Suprapubic skin (tissue), 4 donors: ENCODE results near the gene HOXC13. TPM values are rescaled to one million over a fixed set of nuclear protein-coding genes. Genes with fewer than 3 reads are reported as not detected.

Source experiments
- DNase-seq, 2 donors: peaks; one replicate each; pipeline ENCODE4 v3.0.0-alpha.2; 2019; ENCODE audit warnings: low spot score in 2 of 2
- H3K27ac ChIP-seq: fragments of 200-600 bp; sonication (generic); one replicate; pipeline ENCODE4 v1.5.1; 2019
- H3K27me3 ChIP-seq: fragments of 200-600 bp; sonication (generic); one replicate; pipeline ENCODE4 v1.5.1; 2019
- H3K36me3 ChIP-seq: fragments of 200-600 bp; sonication (generic); one replicate; pipeline ENCODE4 v1.5.1; 2019
- H3K4me1 ChIP-seq: fragments of 200-600 bp; sonication (generic); one replicate; pipeline ENCODE4 v1.5.1; 2019
- H3K4me3 ChIP-seq: fragments of 200-600 bp; sonication (generic); one replicate; pipeline ENCODE4 v1.5.1; 2019; ENCODE audit warnings: mild to moderate bottlenecking
- H3K9me3 ChIP-seq: fragments of 200-600 bp; sonication (generic); one replicate; pipeline ENCODE4 v1.5.1; 2019
- EP300 ChIP-seq: sonication (generic); formaldehyde crosslinking; IDR thresholded peaks from one replicate; pipeline ENCODE4 v1.6.1; 2017; ENCODE audit warnings: antibody characterized with exemption
- POLR2A ChIP-seq, 2 donors: fragments of 450-650 bp; IDR thresholded peaks; one replicate each; pipeline ENCODE4 v1.6.1; 2017; ENCODE audit warnings: antibody characterized with exemption in 2 of 2, mild to moderate bottlenecking in 2 of 2, moderate library complexity in 2 of 2
- POLR2AphosphoS5 ChIP-seq, 3 donors: sonication (generic); formaldehyde crosslinking; IDR thresholded peaks; one replicate each; pipeline ENCODE4 v1.6.1; 2017; ENCODE audit warnings: antibody characterized with exemption in 3 of 3
- WGBS: methylation state at CpG from one replicate; pipeline ENCODE4 v1.1.5; 2018; 5-methylcytosine and 5-hydroxymethylcytosine counted together
- total RNA-seq, 4 donors: library from RNA; depleted of rRNA; stranded (reverse); fragments of >200 nt; gene quantifications; one replicate each; pipeline ENCODE4 v1.1.0, GENCODE V29; 2016
- TF ChIP-seq, protein P1 (sequence below), 2 donors: fragments of 200-600 bp in 1 of 2; fragments of 450-650 bp in 1 of 2; sonication (generic) in 1 of 2; IDR thresholded peaks; one replicate each; pipeline ENCODE4 v1.5.1; 2016 to 2019; ENCODE audit warnings: antibody characterized with exemption in 2 of 2, mild to moderate bottlenecking in 1 of 2, moderate library complexity in 1 of 2

The HOXC13 gene
- total RNA-seq, 4 donors from 2014 or later: 5.3 to 16.7 (median 10.2) TPM

DNA sequence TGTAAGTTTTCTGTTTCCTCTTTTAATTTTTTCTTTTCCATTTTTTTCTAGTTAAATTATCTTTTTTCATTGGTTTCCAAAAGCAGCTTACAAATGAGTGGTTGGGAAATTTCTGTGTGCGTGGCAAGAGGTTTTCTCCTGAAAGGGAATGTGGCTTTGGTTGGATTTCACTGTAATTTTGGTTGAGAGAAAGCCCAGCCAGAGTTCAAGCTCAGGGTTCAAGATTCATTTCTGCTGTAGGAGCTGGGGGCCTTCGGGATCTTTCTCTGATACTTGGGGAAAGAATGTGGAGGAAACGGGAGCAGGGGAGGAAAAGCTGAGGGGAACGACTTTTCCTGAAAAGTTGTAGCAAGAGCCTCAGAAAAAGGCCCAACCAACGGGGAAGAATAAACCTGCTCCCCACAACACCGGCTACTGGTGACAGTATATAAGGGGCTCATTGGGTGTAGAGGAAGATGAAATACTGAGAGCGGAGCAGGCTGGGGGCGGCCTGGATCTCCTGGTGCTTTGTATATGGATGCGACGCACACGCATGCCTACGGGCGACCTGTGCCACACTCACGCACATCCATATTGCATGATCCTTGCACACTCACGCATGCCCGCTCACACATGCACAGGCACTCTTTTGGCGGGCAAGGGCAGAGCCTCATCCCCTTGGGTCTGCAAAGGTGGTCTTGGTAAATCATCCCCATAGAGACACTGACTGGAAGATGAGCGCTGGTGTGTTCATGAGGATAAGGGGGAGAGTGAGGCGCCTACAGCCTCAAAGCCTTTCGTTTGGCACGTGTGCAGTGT lies 48.3 kb downstream of the HOXC13 start:
- DNase-seq: no peak
- Histone ChIP-seq H3K9me3 (no peaks in the 10 kb centered on the region), H3K27ac (peak overlapping the region; percentile 98), H3K4me1 (peaks cover 85% of the 10 kb centered on the region), H3K4me3 (peak overlapping the region; percentile 60), H3K36me3 (no peaks in the 10 kb centered on the region), H3K27me3 (peaks cover 54% of the 10 kb centered on the region)
- TF ChIP-seq, protein P1, sequence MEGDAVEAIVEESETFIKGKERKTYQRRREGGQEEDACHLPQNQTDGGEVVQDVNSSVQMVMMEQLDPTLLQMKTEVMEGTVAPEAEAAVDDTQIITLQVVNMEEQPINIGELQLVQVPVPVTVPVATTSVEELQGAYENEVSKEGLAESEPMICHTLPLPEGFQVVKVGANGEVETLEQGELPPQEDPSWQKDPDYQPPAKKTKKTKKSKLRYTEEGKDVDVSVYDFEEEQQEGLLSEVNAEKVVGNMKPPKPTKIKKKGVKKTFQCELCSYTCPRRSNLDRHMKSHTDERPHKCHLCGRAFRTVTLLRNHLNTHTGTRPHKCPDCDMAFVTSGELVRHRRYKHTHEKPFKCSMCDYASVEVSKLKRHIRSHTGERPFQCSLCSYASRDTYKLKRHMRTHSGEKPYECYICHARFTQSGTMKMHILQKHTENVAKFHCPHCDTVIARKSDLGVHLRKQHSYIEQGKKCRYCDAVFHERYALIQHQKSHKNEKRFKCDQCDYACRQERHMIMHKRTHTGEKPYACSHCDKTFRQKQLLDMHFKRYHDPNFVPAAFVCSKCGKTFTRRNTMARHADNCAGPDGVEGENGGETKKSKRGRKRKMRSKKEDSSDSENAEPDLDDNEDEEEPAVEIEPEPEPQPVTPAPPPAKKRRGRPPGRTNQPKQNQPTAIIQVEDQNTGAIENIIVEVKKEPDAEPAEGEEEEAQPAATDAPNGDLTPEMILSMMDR (IDR thresholded peaks at IDR 0.05): no peak
- TF ChIP-seq POLR2AphosphoS5 (IDR thresholded peaks at IDR 0.05) (no peak), POLR2A (IDR thresholded peaks at IDR 0.05) (no peak), EP300 (no peak)
- 27% methylated on average over 21 of the region's 21 CpGs for WGBS

DNA sequence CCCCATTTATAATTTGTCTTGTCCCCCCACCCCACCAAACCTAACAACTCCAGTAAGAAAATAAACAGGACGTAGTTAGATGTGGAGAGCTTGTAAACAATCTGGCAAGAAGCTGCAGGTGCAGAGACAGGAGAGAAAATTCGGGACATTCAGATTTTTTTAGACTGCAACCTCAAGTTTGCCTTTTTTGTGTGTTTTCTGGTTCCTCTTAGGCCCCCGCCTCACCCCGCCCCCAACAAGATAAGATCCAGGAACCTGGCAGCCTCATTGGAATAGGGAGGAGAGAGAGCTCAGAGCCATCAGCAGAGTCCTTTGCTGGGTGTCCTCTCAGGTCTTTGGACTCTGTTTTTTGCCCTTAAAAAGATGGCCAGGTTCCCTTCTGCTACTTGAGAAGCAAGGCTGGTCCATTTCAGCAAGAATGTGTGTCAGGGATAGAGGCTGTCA lies 49.2 kb downstream of the HOXC13 start:
- Histone ChIP-seq H3K36me3 (no peaks in the 10 kb centered on the region), H3K27me3 (peaks cover 46% of the 10 kb centered on the region), H3K27ac (peak overlapping the region; percentile 98), H3K9me3 (no peaks in the 10 kb centered on the region), H3K4me3 (peak overlapping the region; percentile 60), H3K4me1 (peaks cover 91% of the 10 kb centered on the region)
- DNase-seq: no peak
- TF ChIP-seq POLR2A (IDR thresholded peaks at IDR 0.05): no peak
- no peak for TF ChIP-seq POLR2AphosphoS5 (IDR thresholded peaks at IDR 0.05)
- TF ChIP-seq EP300: no peak
- TF ChIP-seq, protein P1 (IDR thresholded peaks at IDR 0.05): no peak
- WGBS: 19% methylated on average over 4 of the region's 4 CpGs

DNA sequence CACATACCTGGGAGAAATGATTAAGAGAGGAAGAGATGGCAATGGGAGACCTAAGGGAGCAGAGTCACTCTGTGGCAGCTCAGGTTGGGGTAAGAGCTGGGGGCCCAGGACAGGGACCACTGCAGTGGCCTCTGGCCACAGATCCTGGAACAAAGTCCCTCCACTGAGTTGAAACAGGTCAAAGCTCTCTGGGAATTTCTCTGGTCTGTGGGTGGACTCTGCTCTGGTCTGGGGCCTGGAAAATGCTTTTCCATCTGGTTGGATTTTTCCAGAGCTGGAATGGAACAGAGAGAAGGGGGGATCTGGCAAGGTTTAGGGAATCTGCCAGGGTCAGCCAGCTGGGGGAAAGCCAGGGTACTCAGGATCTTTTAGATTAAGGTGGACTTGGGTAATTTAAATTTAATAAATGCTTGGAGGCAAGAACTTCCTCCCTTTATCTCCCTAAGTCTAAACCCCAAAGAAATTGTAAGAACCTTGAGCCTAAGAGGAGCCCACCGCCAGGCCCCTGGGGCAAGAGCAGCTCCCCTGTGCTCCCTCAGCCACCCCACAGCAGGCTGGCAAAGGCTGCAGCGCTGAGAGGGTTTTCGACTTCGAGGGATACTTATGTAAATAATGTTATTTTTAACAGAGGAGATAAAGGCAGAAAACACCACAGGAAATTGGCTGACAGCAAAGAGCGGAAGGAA lies 50.1 kb downstream of the HOXC13 start:
- peak overlapping the region; percentile 98 for H3K27ac ChIP-seq
- H3K4me1 ChIP-seq: peaks cover 93% of the 10 kb centered on the region
- no peak for TF ChIP-seq POLR2AphosphoS5 (IDR thresholded peaks at IDR 0.05)
- TF ChIP-seq, protein P1 (IDR thresholded peaks at IDR 0.05): no peak
- no peak for TF ChIP-seq POLR2A (IDR thresholded peaks at IDR 0.05)
- TF ChIP-seq EP300: no peak
- no peaks in the 10 kb centered on the region for H3K36me3 ChIP-seq
- peak overlapping the region; percentile 37 for H3K4me3 ChIP-seq
- no peak for DNase-seq
- no peaks in the 10 kb centered on the region for H3K9me3 ChIP-seq
- 11% methylated on average over 5 of the region's 5 CpGs for WGBS
- peaks cover 43% of the 10 kb centered on the region for H3K27me3 ChIP-seq

DNA sequence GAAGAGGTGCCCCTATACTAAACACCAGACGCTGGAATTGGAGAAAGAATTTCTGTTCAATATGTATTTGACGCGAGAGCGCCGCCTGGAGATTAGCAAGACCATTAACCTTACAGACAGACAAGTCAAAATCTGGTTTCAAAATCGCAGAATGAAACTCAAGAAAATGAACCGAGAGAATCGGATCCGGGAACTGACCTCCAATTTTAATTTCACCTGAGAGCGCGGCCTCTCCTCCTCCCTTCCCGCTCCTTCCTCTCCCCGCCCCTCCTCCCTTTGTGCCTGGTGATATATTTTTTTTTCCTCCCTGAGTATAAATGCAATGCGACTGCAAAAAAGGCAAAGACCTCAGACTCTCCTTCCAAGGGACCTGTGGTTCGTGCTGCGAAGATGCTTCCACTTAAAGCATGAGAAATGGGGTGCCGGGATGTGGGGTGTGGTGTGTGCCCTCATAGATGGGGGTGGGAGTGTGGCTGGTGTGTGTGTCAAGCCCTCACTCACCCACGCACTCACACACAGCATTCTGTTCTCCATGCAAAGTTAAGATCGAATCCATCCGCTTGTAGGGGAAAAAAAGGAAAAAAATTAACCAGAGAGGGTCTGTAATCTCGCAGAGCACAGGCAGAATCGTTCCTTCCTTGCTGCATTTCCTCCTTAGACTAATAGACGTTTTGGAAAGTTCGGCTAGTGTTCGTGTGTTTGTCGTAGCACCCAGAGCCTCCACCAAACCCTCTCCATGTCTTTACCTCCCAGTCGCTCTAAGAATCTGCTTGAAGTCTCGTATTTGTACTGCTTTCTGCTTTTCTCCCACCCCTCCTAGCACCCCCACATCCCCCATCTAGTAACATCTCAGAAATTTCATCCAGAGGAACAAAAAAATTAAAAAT lies 50.8 kb downstream of the HOXC13 start:
- no peaks in the 10 kb centered on the region for H3K9me3 ChIP-seq
- DNase-seq: no peak
- H3K27ac ChIP-seq: peak overlapping the region; percentile 98
- peaks cover 93% of the 10 kb centered on the region for H3K4me1 ChIP-seq
- peaks cover 43% of the 10 kb centered on the region for H3K27me3 ChIP-seq
- peak overlapping the region; percentile 37 for H3K4me3 ChIP-seq
- no peaks in the 10 kb centered on the region for H3K36me3 ChIP-seq
- 10% methylated on average over 28 of the region's 28 CpGs for WGBS
- TF ChIP-seq, protein P1 (IDR thresholded peaks at IDR 0.05): peak in 1 of 2 donors; percentile 27
- TF ChIP-seq POLR2AphosphoS5 (IDR thresholded peaks at IDR 0.05): no peak
